Glutamatergic neuron (in vitro differentiated cells): ENCODE data around the gene PSAP. TPM values are rescaled to one million over a fixed set of nuclear protein-coding genes. Genes with fewer than 3 reads are reported as not detected.

Experiments
- microRNA-seq: library from miRNA; unstranded; fragments of <30 nt; microRNA quantifications from one replicate; pipeline ENCODE4, GENCODE V29; 2020; ENCODE audit not compliant: unreplicated experiment
- total RNA-seq: library from RNA; stranded (reverse); fragmentation: NEBNext Ultra II Directional; extraction: Animal tissue kit (Norgen Biotek cat#: 25700); gene quantifications from one replicate; pipeline ENCODE4 v1.2.1, GENCODE V29; 2021; ENCODE audit not compliant: unreplicated experiment

Gene PSAP
- total RNA-seq, 1 donor from 2014 or later = 737 TPM

Small RNA genes within 50 kb of the gene (microRNA-seq; reads per million reads assigned to microRNA genes)
- gene MIR7152 = not detected

Other genes with a start within 250 kb of the PSAP start
- not detected for gene C10orf105, start 131.5 kb downstream of the PSAP start, total RNA-seq
- gene VSIR, start 77.7 kb downstream of the PSAP start, total RNA-seq = 0.29 TPM
- gene CHST3, start 113.1 kb upstream of the PSAP start, total RNA-seq = 0.83 TPM
- 362 TPM for gene SPOCK2, start 237.3 kb upstream of the PSAP start, total RNA-seq